Skin epidermis (tissue), 12 donors: ENCODE measurements around the gene GFI1.

Experiments used
- H3K27ac ChIP-seq, 21 experiments: fragments of 200-600 bp; sonication (generic) in 11 of 21; one replicate each; pipeline ENCODE4 v1.5.0; 2020; ENCODE audit warnings: mild to moderate bottlenecking in 3 of 21, inconsistent platforms in 2 of 21, moderate library complexity in 2 of 21
- H3K4me3 ChIP-seq, 7 experiments: fragments of 200-600 bp; sonication (generic) in 2 of 7; one replicate each; pipeline ENCODE4 v1.5.0; 2020; ENCODE audit warnings: inconsistent platforms in 2 of 7, mild to moderate bottlenecking in 2 of 7, moderate library complexity in 1 of 7

Gene GFI1

GRCh38 chr1:92430030-92430429 lies 56.7 kb downstream of the GFI1 start:
- no peak overlapping the region for H3K4me3 ChIP-seq
- H3K27ac ChIP-seq, result no peak overlapping the region

GRCh38 chr1:92425617-92426016 lies 61.1 kb downstream of the GFI1 start:
- H3K27ac ChIP-seq, result no peak overlapping the region
- no peak overlapping the region for H3K4me3 ChIP-seq
